Fibroblast of lung (primary cell): ENCODE results near the gene GNA12. TPM values are rescaled to one million over a fixed set of nuclear protein-coding genes. Genes with fewer than 3 reads are reported as not detected.

Source experiments
- DNase-seq, 2 donors: peaks; one replicate each; pipeline versions ENCODE4 v3.0.0 to v3.0.0-alpha.2; 2010; ENCODE audit warnings: low read depth in 2 of 2
- H2AFZ ChIP-seq: 2 replicates; pipeline ENCODE4 v1.5.1; 2012; ENCODE audit warnings: low read length, control low read depth, inconsistent platforms
- H3K27ac ChIP-seq: 2 replicates; pipeline ENCODE4 v1.5.1; 2011; ENCODE audit warnings: low read length, control low read depth; ENCODE audit not compliant: insufficient read depth
- H3K27me3 ChIP-seq: 2 replicates; pipeline ENCODE4 v1.5.1; 2011; ENCODE audit warnings: mild to moderate bottlenecking, low read length; ENCODE audit not compliant: control insufficient read depth, insufficient read depth
- H3K36me3 ChIP-seq: 2 replicates; pipeline ENCODE4 v1.5.1; 2011; ENCODE audit warnings: low read length; ENCODE audit not compliant: control insufficient read depth, insufficient read depth
- H3K4me1 ChIP-seq: 2 replicates; pipeline ENCODE4 v1.5.1; 2011; ENCODE audit warnings: low read length; ENCODE audit not compliant: control insufficient read depth, insufficient read depth; ENCODE audit errors: extremely low read depth
- H3K4me2 ChIP-seq: 2 replicates; pipeline ENCODE4 v1.5.1; 2011; ENCODE audit warnings: low read length, control low read depth; ENCODE audit not compliant: insufficient read depth; ENCODE audit errors: extremely low read depth
- H3K4me3 ChIP-seq, 4 experiments: fragments of 200-600 bp in 1 of 4; sonication (generic) in 1 of 4; replicated peaks in 1 of 4; 2 replicates each; pipeline ENCODE4 v1.5.1; 2011 to 2016; ENCODE audit warnings: low read length in 4 of 4, low read depth in 3 of 4, mild to moderate bottlenecking in 3 of 4, control low read depth in 2 of 4, inconsistent platforms in 1 of 4, mixed read lengths in 1 of 4; ENCODE audit not compliant: insufficient read depth in 1 of 4; ENCODE audit errors: control extremely low read depth in 1 of 4
- H3K79me2 ChIP-seq: 2 replicates; pipeline ENCODE4 v1.5.1; 2012; ENCODE audit warnings: mild to moderate bottlenecking, low read length, inconsistent platforms; ENCODE audit not compliant: control insufficient read depth, insufficient read depth
- H3K9ac ChIP-seq: 2 replicates; pipeline ENCODE4 v1.5.1; 2011; ENCODE audit warnings: mild to moderate bottlenecking, low read length, control low read depth; ENCODE audit not compliant: insufficient read depth
- H3K9me3 ChIP-seq: 2 replicates; pipeline ENCODE4 v1.5.1; 2012; ENCODE audit warnings: low read depth, low read length; ENCODE audit not compliant: control insufficient read depth, insufficient read depth
- H4K20me1 ChIP-seq: 2 replicates; pipeline ENCODE4 v1.5.1; 2011; ENCODE audit warnings: low read length; ENCODE audit not compliant: control insufficient read depth, insufficient read depth; ENCODE audit errors: extremely low read depth
- EZH2 ChIP-seq: IDR thresholded peaks from 2 replicates; pipeline ENCODE4 v1.5.1; 2012; ENCODE audit warnings: low read length, control low read depth, mild to moderate bottlenecking; ENCODE audit errors: missing control alignments
- polyA plus RNA-seq, 2 donors: library from polyadenylated mRNA; depleted of rRNA in 1 of 2; stranded (reverse) in 1 of 2; unstranded in 1 of 2; fragments of >200 nt; gene quantifications; 2 replicates each; pipeline ENCODE4 v1.2.1, GENCODE V29; 2011 to 2012; ENCODE audit warnings: missing spikeins in 1 of 2
- total RNA-seq: library from RNA; depleted of rRNA; stranded (reverse); fragments of >200 nt; gene quantifications from 2 replicates; pipeline ENCODE4 v1.2.1, GENCODE V29; 2014
- TF ChIP-seq, protein P1 (sequence below), 2 donors: IDR thresholded peaks in 1 of 2; conservative IDR thresholded peaks in 1 of 2; 1 replicate in 1 of 2; 2 replicates in 1 of 2; pipeline ENCODE4 v1.5.1; 2011 to 2012; ENCODE audit warnings: low read length in 2 of 2, control low read depth in 1 of 2, inconsistent platforms in 1 of 2, low read depth in 1 of 2, mild to moderate bottlenecking in 1 of 2

The GNA12 gene
- total and polyA plus RNA-seq, 2 donors (not counting 1 experiment from before 2014, with no cell fraction given): 36.2 to 137 TPM

DNA sequence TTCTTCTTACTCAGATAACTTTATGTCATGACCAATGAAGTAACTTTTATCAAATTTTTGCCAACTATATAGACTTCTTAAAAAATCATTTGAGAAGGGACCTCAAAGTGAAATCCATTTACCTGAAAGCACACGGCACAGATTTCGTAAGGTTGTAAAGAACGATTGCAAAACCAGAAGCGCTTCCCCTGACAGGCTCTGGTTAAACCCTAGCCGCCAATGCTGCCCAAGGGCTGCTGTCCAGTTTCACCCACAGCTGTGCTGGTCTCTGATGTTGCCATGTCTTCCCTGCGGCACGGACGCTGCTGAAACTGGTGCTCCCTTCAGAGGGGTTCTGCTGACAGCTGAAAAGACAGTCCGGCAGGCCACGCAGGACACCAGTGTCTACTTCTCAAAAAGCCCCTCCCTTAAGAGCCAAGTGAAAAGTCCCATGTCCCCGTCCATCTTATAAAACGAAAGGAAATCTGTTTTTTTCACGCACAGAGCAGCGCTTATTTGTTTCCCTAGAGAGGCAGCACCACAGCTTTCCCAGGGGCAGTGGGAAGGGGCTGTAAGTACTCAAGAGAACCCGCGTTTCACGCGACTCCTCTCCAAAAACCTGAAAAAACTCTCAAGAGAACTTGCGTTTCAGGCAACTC, 32.5 kb downstream of the GNA12 start:
- Histone ChIP-seq H2AFZ (no peak overlapping the region), H3K4me1 (peaks cover 16% of the 10 kb centered on the region), H3K27me3 (no peaks in the 10 kb centered on the region), H3K9ac (peak overlapping the region; percentile 29), H3K4me3 (peak overlapping the region in 3 of 4 experiments; percentile 13 to 55 (median 34)), H3K79me2 (peaks cover 79% of the 10 kb centered on the region), H4K20me1 (no peaks in the 10 kb centered on the region), H3K36me3 (peaks cover 3% of the 10 kb centered on the region), H3K4me2 (peak overlapping the region; percentile 79), H3K9me3 (no peaks in the 10 kb centered on the region), H3K27ac (peak overlapping the region; percentile 82)
- no peak for TF ChIP-seq EZH2
- TF ChIP-seq, protein P1, sequence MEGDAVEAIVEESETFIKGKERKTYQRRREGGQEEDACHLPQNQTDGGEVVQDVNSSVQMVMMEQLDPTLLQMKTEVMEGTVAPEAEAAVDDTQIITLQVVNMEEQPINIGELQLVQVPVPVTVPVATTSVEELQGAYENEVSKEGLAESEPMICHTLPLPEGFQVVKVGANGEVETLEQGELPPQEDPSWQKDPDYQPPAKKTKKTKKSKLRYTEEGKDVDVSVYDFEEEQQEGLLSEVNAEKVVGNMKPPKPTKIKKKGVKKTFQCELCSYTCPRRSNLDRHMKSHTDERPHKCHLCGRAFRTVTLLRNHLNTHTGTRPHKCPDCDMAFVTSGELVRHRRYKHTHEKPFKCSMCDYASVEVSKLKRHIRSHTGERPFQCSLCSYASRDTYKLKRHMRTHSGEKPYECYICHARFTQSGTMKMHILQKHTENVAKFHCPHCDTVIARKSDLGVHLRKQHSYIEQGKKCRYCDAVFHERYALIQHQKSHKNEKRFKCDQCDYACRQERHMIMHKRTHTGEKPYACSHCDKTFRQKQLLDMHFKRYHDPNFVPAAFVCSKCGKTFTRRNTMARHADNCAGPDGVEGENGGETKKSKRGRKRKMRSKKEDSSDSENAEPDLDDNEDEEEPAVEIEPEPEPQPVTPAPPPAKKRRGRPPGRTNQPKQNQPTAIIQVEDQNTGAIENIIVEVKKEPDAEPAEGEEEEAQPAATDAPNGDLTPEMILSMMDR (conservative IDR thresholded peaks at IDR 0.05 in 1 of 2, IDR thresholded peaks at IDR 0.05 in 1 of 2; ENCODE audit: low read depth in 1 of 2, low read length in 2 of 2): no peak
- DNase-seq: peak; percentile 18 to 50

DNA sequence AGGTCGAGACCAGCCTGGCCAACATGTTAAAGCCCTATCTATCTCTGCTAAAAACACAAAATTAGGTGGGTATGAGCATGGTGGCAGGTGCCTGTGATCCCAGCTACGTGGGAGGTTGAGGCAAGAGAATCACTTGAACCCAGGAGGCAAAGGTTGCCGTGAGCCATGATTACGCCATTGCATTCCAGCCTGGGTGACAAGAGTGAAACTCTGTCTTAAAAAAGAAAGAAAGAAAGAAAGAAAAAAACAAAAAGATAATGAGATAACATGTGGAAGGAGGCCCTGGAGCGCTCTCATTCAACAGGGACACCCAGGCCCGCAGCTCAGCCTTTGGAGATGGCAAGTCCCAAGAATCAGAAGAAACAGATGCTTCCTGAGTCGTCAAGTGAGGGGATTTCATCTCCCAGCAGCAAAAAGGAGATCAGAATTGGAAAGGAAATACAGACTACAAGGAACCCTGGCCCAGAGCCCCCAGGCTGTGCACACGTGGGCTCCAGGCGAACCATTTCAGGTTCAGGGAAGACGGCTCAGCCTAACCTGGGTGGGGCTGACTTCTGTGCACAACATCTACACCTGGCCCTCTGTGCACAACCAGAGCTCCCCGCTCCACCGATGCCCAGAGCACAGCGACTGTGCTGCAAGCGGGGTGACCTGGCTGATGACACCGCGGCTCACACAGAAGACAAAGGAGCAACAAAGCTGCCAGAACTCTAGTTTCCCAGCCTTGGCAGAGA, 33.3 kb downstream of the GNA12 start:
- Histone ChIP-seq H3K4me2 (peak overlapping the region; percentile 79), H3K79me2 (peaks cover 78% of the 10 kb centered on the region), H3K27ac (peak overlapping the region; percentile 82), H3K9ac (no peak overlapping the region), H3K4me3 (no peak overlapping the region), H4K20me1 (no peaks in the 10 kb centered on the region), H3K4me1 (peaks cover 16% of the 10 kb centered on the region), H3K27me3 (no peaks in the 10 kb centered on the region), H3K36me3 (peaks cover 3% of the 10 kb centered on the region), H2AFZ (no peak overlapping the region), H3K9me3 (no peaks in the 10 kb centered on the region)
- no peak for TF ChIP-seq EZH2
- TF ChIP-seq, protein P1 (conservative IDR thresholded peaks at IDR 0.05 in 1 of 2, IDR thresholded peaks at IDR 0.05 in 1 of 2; ENCODE audit: low read depth in 1 of 2, low read length in 2 of 2): no peak
- no peak for DNase-seq

GRCh38 chr7:2809903-2810625, 34.0 kb downstream of the GNA12 start:
- no peak overlapping the region for H3K9ac ChIP-seq
- DNase-seq: peak in 1 of 2 donors; percentile 26
- no peaks in the 10 kb centered on the region for H3K9me3 ChIP-seq
- peaks cover 16% of the 10 kb centered on the region for H3K4me1 ChIP-seq
- TF ChIP-seq, protein P1 (conservative IDR thresholded peaks at IDR 0.05 in 1 of 2, IDR thresholded peaks at IDR 0.05 in 1 of 2; ENCODE audit: low read depth in 1 of 2, low read length in 2 of 2): no peak
- TF ChIP-seq EZH2: no peak
- H3K4me3 ChIP-seq: no peak overlapping the region
- H3K27me3 ChIP-seq: no peaks in the 10 kb centered on the region
- no peaks in the 10 kb centered on the region for H4K20me1 ChIP-seq
- peaks cover 3% of the 10 kb centered on the region for H3K36me3 ChIP-seq
- no peak overlapping the region for H3K4me2 ChIP-seq
- H3K27ac ChIP-seq: peak overlapping the region; percentile 82
- no peak overlapping the region for H2AFZ ChIP-seq
- H3K79me2 ChIP-seq: peaks cover 78% of the 10 kb centered on the region
